Lower leg skin (tissue), 4 donors: ENCODE measurements around the gene OR52L1. TPM values are rescaled to one million over a fixed set of nuclear protein-coding genes. Genes with fewer than 3 reads are reported as not detected.

ENCODE experiments used
- DNase-seq, 2 donors: peaks; one replicate each; pipeline ENCODE4 v3.0.0-alpha.2; 2019; ENCODE audit warnings: low spot score in 2 of 2
- H3K4me3 ChIP-seq: fragments of 200-600 bp; sonication (generic); 2 replicates; pipeline ENCODE4 v1.5.1; 2017; ENCODE audit warnings: mild to moderate bottlenecking, low read depth; ENCODE audit not compliant: poor library complexity, severe bottlenecking
- POLR2A ChIP-seq, 2 donors: fragments of 450-650 bp; IDR thresholded peaks; one replicate each; pipeline ENCODE4 v1.6.1; 2016 to 2017; ENCODE audit warnings: antibody characterized with exemption in 2 of 2, mild to moderate bottlenecking in 1 of 2, moderate library complexity in 1 of 2
- WGBS, 2 donors: methylation state at CpG; one replicate each; pipeline ENCODE4 v1.1.5; 2018; 5-methylcytosine and 5-hydroxymethylcytosine counted together
- intact Hi-C: fragments of 100-400 bp; cut with DNase I; formaldehyde crosslinking; loops from one replicate; pipeline ENCODE4 v1.15.0; 2023; ENCODE audit warnings: low total_unique reads
- total RNA-seq, 4 donors: library from RNA; depleted of rRNA; stranded (reverse); fragments of >200 nt; gene quantifications; one replicate each; pipeline ENCODE4 v1.1.0, GENCODE V29; 2016
- TF ChIP-seq, protein P1 (sequence below), 3 donors: fragments of 450-650 bp; IDR thresholded peaks; one replicate each; pipeline ENCODE4 v1.5.1; 2016; ENCODE audit warnings: antibody characterized with exemption in 3 of 3, mild to moderate bottlenecking in 3 of 3, moderate library complexity in 2 of 3

Gene OR52L1
- total RNA-seq, 4 donors from 2014 or later: 0.57 TPM; not detected in 3

DNA sequence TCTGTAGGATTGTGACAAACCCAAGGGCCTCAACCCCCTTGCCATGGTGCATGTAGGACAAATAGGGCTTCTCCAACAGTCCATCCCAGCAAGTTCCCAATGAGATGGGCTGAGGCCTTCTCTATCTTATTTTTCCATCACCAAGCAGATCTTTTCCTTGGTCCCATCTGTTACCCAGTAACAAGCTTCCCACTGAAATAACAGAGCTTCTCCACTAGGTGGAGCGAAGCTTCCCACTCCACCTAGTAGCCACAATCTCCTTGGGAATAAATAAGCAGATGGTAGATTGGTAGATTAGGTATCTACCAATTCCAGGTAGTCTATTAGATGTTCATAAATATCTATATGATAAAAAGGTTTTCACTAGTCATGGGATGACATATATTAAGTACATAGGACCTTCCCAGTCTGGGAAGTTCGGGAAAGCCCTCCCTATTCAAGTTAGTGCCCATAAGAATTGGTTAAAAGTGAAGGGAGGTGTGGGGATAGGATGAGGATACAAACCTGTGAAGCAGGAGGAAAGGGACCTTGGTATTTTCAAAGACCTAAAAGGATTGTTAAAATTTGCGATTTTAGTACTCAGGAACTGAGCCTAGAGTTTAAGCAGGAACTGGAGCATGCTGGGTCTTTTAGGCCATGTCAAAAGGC is 5.9 kb upstream of the OR52L1 start:
- intact Hi-C loops: no loop called here
- H3K4me3 ChIP-seq: no peak overlapping the region
- WGBS, 2 donors: 52 to 54% methylated on average over 3 of the region's 3 CpGs
- DNase-seq: no peak
- no peak for TF ChIP-seq POLR2A (IDR thresholded peaks at IDR 0.05)
- TF ChIP-seq, protein P1, sequence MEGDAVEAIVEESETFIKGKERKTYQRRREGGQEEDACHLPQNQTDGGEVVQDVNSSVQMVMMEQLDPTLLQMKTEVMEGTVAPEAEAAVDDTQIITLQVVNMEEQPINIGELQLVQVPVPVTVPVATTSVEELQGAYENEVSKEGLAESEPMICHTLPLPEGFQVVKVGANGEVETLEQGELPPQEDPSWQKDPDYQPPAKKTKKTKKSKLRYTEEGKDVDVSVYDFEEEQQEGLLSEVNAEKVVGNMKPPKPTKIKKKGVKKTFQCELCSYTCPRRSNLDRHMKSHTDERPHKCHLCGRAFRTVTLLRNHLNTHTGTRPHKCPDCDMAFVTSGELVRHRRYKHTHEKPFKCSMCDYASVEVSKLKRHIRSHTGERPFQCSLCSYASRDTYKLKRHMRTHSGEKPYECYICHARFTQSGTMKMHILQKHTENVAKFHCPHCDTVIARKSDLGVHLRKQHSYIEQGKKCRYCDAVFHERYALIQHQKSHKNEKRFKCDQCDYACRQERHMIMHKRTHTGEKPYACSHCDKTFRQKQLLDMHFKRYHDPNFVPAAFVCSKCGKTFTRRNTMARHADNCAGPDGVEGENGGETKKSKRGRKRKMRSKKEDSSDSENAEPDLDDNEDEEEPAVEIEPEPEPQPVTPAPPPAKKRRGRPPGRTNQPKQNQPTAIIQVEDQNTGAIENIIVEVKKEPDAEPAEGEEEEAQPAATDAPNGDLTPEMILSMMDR (IDR thresholded peaks at IDR 0.05): no peak

DNA sequence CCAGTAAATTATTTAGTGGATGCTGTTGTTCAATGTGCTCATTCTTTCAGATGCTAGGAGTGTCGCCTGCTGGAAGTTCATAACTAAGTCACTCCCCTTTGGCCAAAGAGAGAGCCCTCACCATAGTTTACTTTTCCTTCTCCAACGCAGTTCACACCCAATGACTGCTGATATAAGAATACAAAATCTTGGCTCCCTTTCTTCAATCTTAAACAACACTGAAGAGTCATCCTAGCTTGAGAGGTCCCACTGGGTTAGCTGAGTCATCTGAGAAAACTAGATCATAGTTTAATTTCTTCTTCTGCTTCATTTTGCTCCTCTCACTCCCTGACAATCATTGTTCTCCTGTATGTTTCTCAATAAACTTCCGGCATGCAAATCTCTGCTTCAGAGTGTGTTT is 5.4 kb upstream of the OR52L1 start:
- WGBS, 2 donors: 64 to 65% methylated on average over 3 of the region's 3 CpGs
- no peak for DNase-seq
- H3K4me3 ChIP-seq: no peak overlapping the region
- intact Hi-C loops: no loop called here
- TF ChIP-seq, protein P1 (IDR thresholded peaks at IDR 0.05): no peak
- TF ChIP-seq POLR2A (IDR thresholded peaks at IDR 0.05): no peak

DNA sequence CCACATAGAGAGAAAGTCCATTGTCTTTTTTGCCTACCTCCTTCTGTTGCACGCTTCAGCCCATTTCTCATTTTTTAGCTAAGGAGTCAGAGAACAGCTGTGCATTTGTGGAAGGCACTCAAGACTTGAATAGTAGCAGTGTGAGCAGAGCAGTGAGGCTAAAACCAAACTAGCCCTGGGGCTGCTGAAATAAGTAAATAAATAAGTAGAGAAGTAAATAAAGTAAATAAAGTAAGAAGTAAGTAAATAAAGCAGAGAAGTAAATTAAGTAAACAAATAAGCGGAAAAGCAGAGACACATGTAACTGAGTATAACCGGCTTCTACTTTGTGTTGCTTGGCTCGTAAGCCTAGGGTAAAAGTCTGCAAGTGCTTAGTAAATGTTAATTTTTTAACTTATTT is 2.4 kb upstream of the OR52L1 start:
- no peak for DNase-seq
- intact Hi-C loops: no loop called here
- no peak for TF ChIP-seq POLR2A (IDR thresholded peaks at IDR 0.05)
- TF ChIP-seq, protein P1 (IDR thresholded peaks at IDR 0.05): no peak
- WGBS, 2 donors: 81 to 84% methylated on average over 4 of the region's 4 CpGs
- H3K4me3 ChIP-seq: no peak overlapping the region

DNA sequence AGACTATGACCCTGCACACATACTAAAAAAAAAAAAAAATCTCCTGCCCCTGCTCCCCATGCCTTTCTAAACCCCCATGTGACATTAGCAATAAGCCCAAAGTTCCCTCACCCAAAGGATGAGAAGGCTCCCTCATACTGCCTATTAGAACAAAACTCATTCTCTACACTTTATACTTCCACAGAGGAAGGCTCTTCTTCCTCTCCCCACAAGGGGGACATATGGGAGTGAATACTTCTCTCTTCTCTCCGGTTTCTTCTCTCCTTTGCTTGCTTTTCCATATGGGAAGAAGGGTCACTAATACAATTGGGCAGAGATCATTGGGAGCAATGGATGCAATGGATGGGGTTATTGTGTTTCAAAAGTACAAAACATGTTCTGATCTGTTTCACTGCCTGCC is 3.3 kb downstream of the OR52L1 start:
- TF ChIP-seq, protein P1 (IDR thresholded peaks at IDR 0.05): no peak
- no peak for TF ChIP-seq POLR2A (IDR thresholded peaks at IDR 0.05)
- intact Hi-C loops: no loop called here
- H3K4me3 ChIP-seq: no peak overlapping the region
- no peak for DNase-seq
- WGBS, 2 donors: 55 to 58% methylated on average over 1 of the region's 1 CpG

DNA sequence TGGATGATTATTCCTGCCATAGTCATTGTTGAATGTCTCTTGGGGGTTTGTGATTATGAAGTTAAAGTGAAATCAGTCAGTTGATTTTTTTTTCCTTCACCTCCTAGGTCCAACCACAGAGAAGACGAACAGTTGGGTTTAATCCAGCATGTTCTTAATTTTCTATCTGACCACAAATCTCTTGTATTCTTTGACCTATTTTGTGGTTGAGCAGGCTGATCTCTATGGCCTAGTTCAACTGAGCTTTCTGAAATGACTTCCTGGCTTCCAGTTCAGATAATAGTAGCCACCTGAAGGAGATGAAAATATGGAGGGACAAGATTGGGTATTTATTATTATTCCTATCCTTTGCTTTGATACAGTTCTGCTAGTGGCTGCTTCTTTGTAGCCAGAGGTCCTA is 13.3 kb downstream of the OR52L1 start:
- no peak for DNase-seq
- no peak overlapping the region for H3K4me3 ChIP-seq
- TF ChIP-seq POLR2A (IDR thresholded peaks at IDR 0.05): no peak
- TF ChIP-seq, protein P1 (IDR thresholded peaks at IDR 0.05): no peak
- 46 to 49% methylated on average over 1 of the region's 1 CpG for WGBS, 2 donors
- intact Hi-C loops: no loop called here

DNA sequence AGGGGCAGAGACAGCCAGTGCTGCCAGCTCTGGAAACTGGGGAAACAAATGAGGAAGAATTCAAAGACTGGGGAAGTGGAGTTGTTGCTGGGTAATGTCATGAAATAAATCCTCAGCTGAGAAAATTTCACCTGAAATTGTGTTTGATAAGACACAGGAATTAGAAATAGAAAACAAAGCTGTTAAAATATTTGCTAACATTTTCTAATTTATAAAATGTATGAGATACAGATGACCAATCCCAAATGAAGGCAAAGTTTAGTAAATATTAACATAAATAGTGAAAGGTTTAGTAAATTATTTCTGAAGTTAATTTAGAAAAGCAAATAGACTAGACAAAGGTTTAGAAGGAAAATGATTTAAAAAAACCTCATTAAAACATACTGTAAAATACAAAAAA is 18.4 kb downstream of the OR52L1 start, which contains the start of gene OR56A5:
Gene OR56A5 (minus strand): TSS at position 101 of the 400 bp plus-strand sequence. CDS start 0 bp downstream, at position 101.
- TF ChIP-seq POLR2A (IDR thresholded peaks at IDR 0.05): no peak
- TF ChIP-seq, protein P1 (IDR thresholded peaks at IDR 0.05): no peak
- intact Hi-C loops: no loop called here

More for the DNA sequence above, 18.4 kb downstream of the OR52L1 start, which contains the start of gene OR56A5:
- H3K4me3 ChIP-seq: no peak within 1 kb of the TSS
- no peak for DNase-seq
